Stimulated activated CD4-positive, alpha-beta T cell treated with anti-CD3 and anti-CD28 coated beads, TNF-alpha, amount 100 ng/mL, for 48 hours (primary cell): ENCODE measurements around the gene CAPN7.
A peak's percentile ranks its signal among the peaks of the same experiment; 100 is the strongest.
"Not testable (repeated sequence)": the region's sequence is repeated elsewhere in the genome, so short reads cannot be mapped to it uniquely, and the experiment has no call there.

ENCODE experiments used
- DNase-seq, 3 donors: peaks; one replicate each; pipeline ENCODE4 v3.0.0-alpha.2; 2020; ENCODE audit warnings: low read depth in 3 of 3

The CAPN7 gene

GRCh38 chr3:15205934-15206661 lies at the start of gene CAPN7:
Gene CAPN7 (plus strand): TSS chr3:15206246. CDS start chr3:15206496, 250 bp downstream.
- peak; percentile 87 to 90 (median 89) for DNase-seq

- no peak for DNase-seq
Measured at GRCh38 chr3:15157441-15157840, 48.6 kb upstream of the CAPN7 start.

GRCh38 chr3:15159501-15160136 lies 46.4 kb upstream of the CAPN7 start:
- DNase-seq: no peak

GRCh38 chr3:15160662-15161061 lies 45.4 kb upstream of the CAPN7 start:
- no peak for DNase-seq

- DNase-seq: no peak
Measured at GRCh38 chr3:15161133-15161532, 44.9 kb upstream of the CAPN7 start.

GRCh38 chr3:15163656-15164055 lies 42.4 kb upstream of the CAPN7 start:
- not testable (repeated sequence) for DNase-seq

GRCh38 chr3:15164340-15164739 lies 41.7 kb upstream of the CAPN7 start:
- no peak for DNase-seq

- no peak for DNase-seq
Measured at GRCh38 chr3:15165061-15165460, 41.0 kb upstream of the CAPN7 start.

GRCh38 chr3:15166391-15166790 lies 39.7 kb upstream of the CAPN7 start:
- not testable (repeated sequence) for DNase-seq

- DNase-seq: no peak
Measured at GRCh38 chr3:15171096-15171495, 35.0 kb upstream of the CAPN7 start.

- DNase-seq: no peak
Measured at GRCh38 chr3:15172806-15173205, 33.2 kb upstream of the CAPN7 start.

GRCh38 chr3:15174953-15175352 lies 31.1 kb upstream of the CAPN7 start:
- DNase-seq: no peak

GRCh38 chr3:15175605-15176004 lies 30.4 kb upstream of the CAPN7 start:
- no peak for DNase-seq

- no peak for DNase-seq
Measured at GRCh38 chr3:15180042-15180611, 25.9 kb upstream of the CAPN7 start.

- no peak for DNase-seq
Measured at GRCh38 chr3:15181511-15181910, 24.5 kb upstream of the CAPN7 start.

GRCh38 chr3:15181963-15182362 lies 24.1 kb upstream of the CAPN7 start:
- no peak for DNase-seq

- DNase-seq: no peak
Measured at GRCh38 chr3:15183011-15183410, 23.0 kb upstream of the CAPN7 start.

- DNase-seq: no peak
Measured at GRCh38 chr3:15185404-15185803, 20.6 kb upstream of the CAPN7 start.

- no peak for DNase-seq
Measured at GRCh38 chr3:15186101-15186476, 20.0 kb upstream of the CAPN7 start.

- DNase-seq: not testable (repeated sequence)
Measured at GRCh38 chr3:15186477-15187164, 19.4 kb upstream of the CAPN7 start.

GRCh38 chr3:15197340-15198029 lies 8.6 kb upstream of the CAPN7 start:
- DNase-seq: no peak

- no peak for DNase-seq
Measured at GRCh38 chr3:15198686-15199085, 7.4 kb upstream of the CAPN7 start.
